ENCODE measurements around the gene PBX2. TPM values are rescaled to one million over a fixed set of nuclear protein-coding genes. Genes with fewer than 3 reads are reported as not detected.
"Not testable (repeated sequence)": the region's sequence is repeated elsewhere in the genome, so short reads cannot be mapped to it uniquely, and the experiment has no call there.

PBX2 gene
- total and polyA plus RNA-seq, 10 of the 15 experiments (the other 5 are each of a cell fraction or from before 2014, with no cell fraction given), result 0.84 to 66.5 (median 20.6) TPM

- peak overlapping the region; percentile 30; the same call in 1 of the 2 replicates for H3K4me2 ChIP-seq (ENCODE audit: control insufficient read depth, insufficient read depth)
- H3K27ac ChIP-seq (ENCODE audit: control insufficient read depth, insufficient read depth), result peak overlapping the region; percentile 42
- 46% methylated on average over 10 of the region's 10 CpGs for WGBS (ENCODE audit: insufficient coverage, insufficient replicate concordance, low lambda C conversion rate, missing lambda C conversion rate)
- DNase-seq (ENCODE audit: low read depth, low spot score); intact Hi-C loops (cut with micrococcal nuclease; ENCODE audit: unreplicated experiment); in situ Hi-C loops (cut with MboI); H3K9me3 ChIP-seq (replicated peaks; ENCODE audit: control insufficient read depth, insufficient read depth, low read length); H3K9ac ChIP-seq (ENCODE audit: control insufficient read depth, insufficient read depth, low read length); RAD21 ChIA-PET (ENCODE audit: unreplicated experiment); H2AFZ ChIP-seq (ENCODE audit: control insufficient read depth, low read depth, low read length); BruUV-seq (replicated peaks); ATAC-seq; H3K27me3 ChIP-seq (replicated peaks in 1 of 2; ENCODE audit: control insufficient read depth in 2 of 2, insufficient read depth in 2 of 2, low read length in 1 of 2); H3K36me3 ChIP-seq (ENCODE audit: control insufficient read depth in 2 of 2, insufficient read depth in 2 of 2, low read length in 1 of 2); H3K4me3 ChIP-seq; SMC1A ChIA-PET (ENCODE audit: uncharacterized antibody, unreplicated experiment); H4K20me1 ChIP-seq (ENCODE audit: control insufficient read depth, insufficient read depth): not testable (repeated sequence)
- CTCF ChIA-PET, result interaction anchor here (0.7 to 1.1 kb wide), 2 partner anchors 10 to 948 kb away, joined by 3 read pairs; partner anchors contain the start of gene AGPAT1
- peak; percentile 74 for FAIRE-seq
- H3K79me2 ChIP-seq (ENCODE audit: control insufficient read depth, insufficient read depth, low read length), result peaks cover 38% of the 10 kb centered on the region
- POLR2A ChIA-PET, result interaction anchor here (0.7 to 7.0 kb wide), 2 partner anchors 8 to 227 kb away, joined by 3 to 123 read pairs; partner anchors contain the start of genes AGPAT1, NELFE, RNF5 and SKIC2
- peaks cover 23% of the 10 kb centered on the region for H3K4me1 ChIP-seq (ENCODE audit: control insufficient read depth, insufficient read depth, low read length)
Observed at GRCh38 chr6:32186151-32186840, 3.7 kb downstream of the PBX2 start.

GRCh38 chr6:32185681-32186131 is 4.3 kb downstream of the PBX2 start:
- WGBS (ENCODE audit: insufficient coverage, insufficient replicate concordance, low lambda C conversion rate, missing lambda C conversion rate), result 3% methylated on average over 11 of the region's 11 CpGs
- CTCF ChIA-PET, result interaction anchor here (0.7 to 1.1 kb wide), 2 partner anchors 10 to 948 kb away, joined by 3 read pairs; partner anchors contain the start of gene AGPAT1
- DNase-seq (ENCODE audit: low read depth, low spot score) (peak; percentile 30), FAIRE-seq (peak; percentile 93), ATAC-seq (peak; percentile 80)
- H2AFZ ChIP-seq (ENCODE audit: control insufficient read depth, low read depth, low read length); H3K9me3 ChIP-seq (replicated peaks; ENCODE audit: control insufficient read depth, insufficient read depth, low read length); in situ Hi-C loops (cut with MboI); H3K4me3 ChIP-seq; H3K4me2 ChIP-seq (ENCODE audit: control insufficient read depth, insufficient read depth); H3K9ac ChIP-seq (ENCODE audit: control insufficient read depth, insufficient read depth, low read length); SMC1A ChIA-PET (ENCODE audit: uncharacterized antibody, unreplicated experiment); intact Hi-C loops (cut with micrococcal nuclease; ENCODE audit: unreplicated experiment); H3K27me3 ChIP-seq (replicated peaks in 1 of 2; ENCODE audit: control insufficient read depth in 2 of 2, insufficient read depth in 2 of 2, low read length in 1 of 2); BruUV-seq (replicated peaks); H4K20me1 ChIP-seq (ENCODE audit: control insufficient read depth, insufficient read depth); H3K36me3 ChIP-seq (ENCODE audit: control insufficient read depth in 2 of 2, insufficient read depth in 2 of 2, low read length in 1 of 2); RAD21 ChIA-PET (ENCODE audit: unreplicated experiment): not testable (repeated sequence)
- POLR2A ChIA-PET, result interaction anchor here (0.6 to 1.2 kb wide), 5 partner anchors 10 to 598 kb away, joined by 3 to 5 read pairs (median 3); partner anchors contain the start of genes NELFE and SKIC2
- peaks cover 32% of the 10 kb centered on the region for H3K79me2 ChIP-seq (ENCODE audit: control insufficient read depth, insufficient read depth, low read length)
- peaks cover 23% of the 10 kb centered on the region for H3K4me1 ChIP-seq (ENCODE audit: control insufficient read depth, insufficient read depth, low read length)
- TF ChIP-seq ATF7 (IDR thresholded peaks at IDR 0.05; ENCODE audit: low read depth) (peak; percentile 17; the same call in 1 of the 2 replicates), ZNF384 (IDR thresholded peaks at IDR 0.05; ENCODE audit: borderline replicate concordance, low read depth, low read length) (0 out of 2 replicates have a peak, but pooled peaks have one; percentile 41), CREB1 (IDR thresholded peaks at IDR 0.05; ENCODE audit: low read depth) (peak; percentile 42; the same call in 1 of the 2 replicates), HDGF (IDR thresholded peaks at IDR 0.05) (peak; percentile 67), EGR1 (IDR thresholded peaks at IDR 0.05; ENCODE audit: borderline replicate concordance in 1 of 2, low read depth in 2 of 2, low read length in 2 of 2) (peak in 1 of 2 experiments; percentile 38; a peak in 1 of 3 replicates)
- peak overlapping the region; percentile 37 for H3K27ac ChIP-seq (ENCODE audit: control insufficient read depth, insufficient read depth)
